ENCODE measurements around the gene BAIAP2. TPM values are rescaled to one million over a fixed set of nuclear protein-coding genes. Genes with fewer than 3 reads are reported as not detected.

BAIAP2 gene
- total and polyA plus RNA-seq, 5 donors, result 20.5 to 39.5 (median 32.8) TPM

GRCh38 chr17:81132770-81133723 lies 98.1 kb downstream of the BAIAP2 start:
- intact Hi-C loops (cut with DNase I), result no loop called here
- ATAC-seq, result no peak
- 82% methylated on average over 22 of the region's 22 CpGs for WGBS
- no peaks in the 10 kb centered on the region for H3K27me3 ChIP-seq (ENCODE audit: control insufficient read depth, insufficient read depth)
- H3K4me1 ChIP-seq (ENCODE audit: control insufficient read depth, insufficient read depth, low read length), result no peaks in the 10 kb centered on the region
- no peak for DNase-seq
- no peak overlapping the region for H3K27ac ChIP-seq (ENCODE audit: low read length)
- no peaks in the 10 kb centered on the region for H3K9me3 ChIP-seq (ENCODE audit: control insufficient read depth, low read length)
- H3K4me3 ChIP-seq (ENCODE audit: low read length), result no peak overlapping the region

- Histone ChIP-seq H3K27me3 (ENCODE audit: control insufficient read depth, insufficient read depth) (no peaks in the 10 kb centered on the region), H3K27ac (ENCODE audit: low read length) (no peak overlapping the region), H3K4me3 (ENCODE audit: low read length) (no peak overlapping the region), H3K4me1 (ENCODE audit: control insufficient read depth, insufficient read depth, low read length) (no peaks in the 10 kb centered on the region), H3K9me3 (ENCODE audit: control insufficient read depth, low read length) (no peaks in the 10 kb centered on the region)
- DNase-seq, result no peak
- whole genome bisulfite sequencing, result 83% methylated on average over 28 of the region's 28 CpGs
- no peak for ATAC-seq
- intact Hi-C loops (cut with DNase I), result no loop called here
Measured at GRCh38 chr17:81134064-81134781, 99.3 kb downstream of the BAIAP2 start.

GRCh38 chr17:81135505-81136278 lies 100.7 kb downstream of the BAIAP2 start:
- Histone ChIP-seq H3K4me3 (ENCODE audit: low read length) (no peak overlapping the region), H3K27me3 (ENCODE audit: control insufficient read depth, insufficient read depth) (no peaks in the 10 kb centered on the region), H3K4me1 (ENCODE audit: control insufficient read depth, insufficient read depth, low read length) (no peaks in the 10 kb centered on the region), H3K27ac (ENCODE audit: low read length) (no peak overlapping the region), H3K9me3 (ENCODE audit: control insufficient read depth, low read length) (no peaks in the 10 kb centered on the region)
- WGBS, result 71% methylated on average over 28 of the region's 28 CpGs
- intact Hi-C loops (cut with DNase I), result no loop called here
- ATAC-seq, result no peak
- DNase-seq, result no peak

GRCh38 chr17:81136366-81136765 lies 101.4 kb downstream of the BAIAP2 start:
- DNase-seq (no peak), ATAC-seq (no peak)
- no peak overlapping the region for H3K27ac ChIP-seq (ENCODE audit: low read length)
- no peaks in the 10 kb centered on the region for H3K4me1 ChIP-seq (ENCODE audit: control insufficient read depth, insufficient read depth, low read length)
- no peaks in the 10 kb centered on the region for H3K27me3 ChIP-seq (ENCODE audit: control insufficient read depth, insufficient read depth)
- intact Hi-C loops (cut with DNase I), result no loop called here
- 74% methylated on average over 8 of the region's 8 CpGs for WGBS
- H3K4me3 ChIP-seq (ENCODE audit: low read length), result no peak overlapping the region
- H3K9me3 ChIP-seq (ENCODE audit: control insufficient read depth, low read length), result no peaks in the 10 kb centered on the region

- DNase-seq (no peak), ATAC-seq (no peak)
- Histone ChIP-seq H3K4me3 (ENCODE audit: low read length) (no peak overlapping the region), H3K27me3 (ENCODE audit: control insufficient read depth, insufficient read depth) (no peaks in the 10 kb centered on the region), H3K9me3 (ENCODE audit: control insufficient read depth, low read length) (no peaks in the 10 kb centered on the region), H3K4me1 (ENCODE audit: control insufficient read depth, insufficient read depth, low read length) (no peaks in the 10 kb centered on the region), H3K27ac (ENCODE audit: low read length) (no peak overlapping the region)
- intact Hi-C loops (cut with DNase I), result no loop called here
- WGBS, result 92% methylated on average over 13 of the region's 13 CpGs
Measured at GRCh38 chr17:81137248-81137647, 102.3 kb downstream of the BAIAP2 start.

GRCh38 chr17:81138083-81138482 lies 103.1 kb downstream of the BAIAP2 start:
- 97% methylated on average over 15 of the region's 15 CpGs for WGBS
- H3K4me3 ChIP-seq (ENCODE audit: low read length), result no peak overlapping the region
- no peaks in the 10 kb centered on the region for H3K4me1 ChIP-seq (ENCODE audit: control insufficient read depth, insufficient read depth, low read length)
- intact Hi-C loops (cut with DNase I), result no loop called here
- no peak overlapping the region for H3K27ac ChIP-seq (ENCODE audit: low read length)
- H3K9me3 ChIP-seq (ENCODE audit: control insufficient read depth, low read length), result no peaks in the 10 kb centered on the region
- H3K27me3 ChIP-seq (ENCODE audit: control insufficient read depth, insufficient read depth), result no peaks in the 10 kb centered on the region
- no peak for DNase-seq
- ATAC-seq, result no peak

GRCh38 chr17:81138500-81138899 lies 103.5 kb downstream of the BAIAP2 start:
- 96% methylated on average over 25 of the region's 25 CpGs for WGBS
- no peaks in the 10 kb centered on the region for H3K27me3 ChIP-seq (ENCODE audit: control insufficient read depth, insufficient read depth)
- no peaks in the 10 kb centered on the region for H3K4me1 ChIP-seq (ENCODE audit: control insufficient read depth, insufficient read depth, low read length)
- H3K27ac ChIP-seq (ENCODE audit: low read length), result no peak overlapping the region
- no peaks in the 10 kb centered on the region for H3K9me3 ChIP-seq (ENCODE audit: control insufficient read depth, low read length)
- ATAC-seq (no peak), DNase-seq (no peak)
- H3K4me3 ChIP-seq (ENCODE audit: low read length), result no peak overlapping the region
- intact Hi-C loops (cut with DNase I), result no loop called here

- DNase-seq, result no peak
- intact Hi-C loops (cut with DNase I), result no loop called here
Measured at GRCh38 chr17:81139428-81139827, 104.5 kb downstream of the BAIAP2 start.

GRCh38 chr17:81140018-81140417 lies 105.1 kb downstream of the BAIAP2 start:
- Histone ChIP-seq H3K27ac (ENCODE audit: low read length) (no peak overlapping the region), H3K9me3 (ENCODE audit: control insufficient read depth, low read length) (no peaks in the 10 kb centered on the region), H3K27me3 (ENCODE audit: control insufficient read depth, insufficient read depth) (no peaks in the 10 kb centered on the region), H3K4me3 (ENCODE audit: low read length) (no peak overlapping the region), H3K4me1 (ENCODE audit: control insufficient read depth, insufficient read depth, low read length) (no peaks in the 10 kb centered on the region)
- 77% methylated on average over 8 of the region's 8 CpGs for WGBS
- intact Hi-C loops (cut with DNase I), result loop anchor here (5.0 to 10.0 kb wide), 2 partner anchors 102 to 105 kb away; no protein-coding TSS in a partner anchor
- no peak for ATAC-seq
- no peak for DNase-seq

More at GRCh38 chr17:81139428-81139827, 104.5 kb downstream of the BAIAP2 start:
- no peak for ATAC-seq
- 92% methylated on average over 8 of the region's 8 CpGs for WGBS
- no peaks in the 10 kb centered on the region for H3K27me3 ChIP-seq (ENCODE audit: control insufficient read depth, insufficient read depth)
- no peaks in the 10 kb centered on the region for H3K4me1 ChIP-seq (ENCODE audit: control insufficient read depth, insufficient read depth, low read length)
- no peaks in the 10 kb centered on the region for H3K9me3 ChIP-seq (ENCODE audit: control insufficient read depth, low read length)
- no peak overlapping the region for H3K4me3 ChIP-seq (ENCODE audit: low read length)
- no peak overlapping the region for H3K27ac ChIP-seq (ENCODE audit: low read length)

- DNase-seq (no peak), ATAC-seq (no peak)
- WGBS, result 93% methylated on average over 37 of the region's 37 CpGs
- Histone ChIP-seq H3K4me3 (ENCODE audit: low read length) (no peak overlapping the region), H3K27me3 (ENCODE audit: control insufficient read depth, insufficient read depth) (no peaks in the 10 kb centered on the region), H3K27ac (ENCODE audit: low read length) (no peak overlapping the region), H3K9me3 (ENCODE audit: control insufficient read depth, low read length) (no peaks in the 10 kb centered on the region), H3K4me1 (ENCODE audit: control insufficient read depth, insufficient read depth, low read length) (no peaks in the 10 kb centered on the region)
- intact Hi-C loops (cut with DNase I), result loop anchor here (5.0 to 10.0 kb wide), 2 partner anchors 102 to 104 kb away; no protein-coding TSS in a partner anchor
Measured at GRCh38 chr17:81140695-81141094, 105.7 kb downstream of the BAIAP2 start.
